Measurements from ENCODE around the gene KCNA5. TPM values are rescaled to one million over a fixed set of nuclear protein-coding genes. Genes with fewer than 3 reads are reported as not detected.

KCNA5 gene
- polyA plus RNA-seq, 1 donor from 2014 or later: 7.5 TPM

- H4K20me1 ChIP-seq (ENCODE audit: insufficient read depth): no peaks in the 10 kb centered on the region
- no peak overlapping the region for H2AFZ ChIP-seq (ENCODE audit: low read depth, low read length)
- H3K9me3 ChIP-seq (ENCODE audit: low read length): no peaks in the 10 kb centered on the region
- no peaks in the 10 kb centered on the region for H3K36me3 ChIP-seq (ENCODE audit: insufficient read depth, low read length)
- H3K9me2 ChIP-seq (ENCODE audit: insufficient read depth, low read length): no peaks in the 10 kb centered on the region
- no peak overlapping the region for H3K27ac ChIP-seq (ENCODE audit: low read length)
- no peak overlapping the region for H3K9ac ChIP-seq (ENCODE audit: low read length)
- no peaks in the 10 kb centered on the region for H3K79me2 ChIP-seq (replicated peaks; ENCODE audit: insufficient read depth, low read length)
- no peaks in the 10 kb centered on the region for H3K27me3 ChIP-seq (ENCODE audit: insufficient read depth, low read depth, low read length)
- no peak overlapping the region for H3K4me2 ChIP-seq (ENCODE audit: low read length)
- peaks cover 4% of the 10 kb centered on the region for H3F3A ChIP-seq (ENCODE audit: insufficient read depth, low read length, poor library complexity, severe bottlenecking)
- TF ChIP-seq, protein P1, sequence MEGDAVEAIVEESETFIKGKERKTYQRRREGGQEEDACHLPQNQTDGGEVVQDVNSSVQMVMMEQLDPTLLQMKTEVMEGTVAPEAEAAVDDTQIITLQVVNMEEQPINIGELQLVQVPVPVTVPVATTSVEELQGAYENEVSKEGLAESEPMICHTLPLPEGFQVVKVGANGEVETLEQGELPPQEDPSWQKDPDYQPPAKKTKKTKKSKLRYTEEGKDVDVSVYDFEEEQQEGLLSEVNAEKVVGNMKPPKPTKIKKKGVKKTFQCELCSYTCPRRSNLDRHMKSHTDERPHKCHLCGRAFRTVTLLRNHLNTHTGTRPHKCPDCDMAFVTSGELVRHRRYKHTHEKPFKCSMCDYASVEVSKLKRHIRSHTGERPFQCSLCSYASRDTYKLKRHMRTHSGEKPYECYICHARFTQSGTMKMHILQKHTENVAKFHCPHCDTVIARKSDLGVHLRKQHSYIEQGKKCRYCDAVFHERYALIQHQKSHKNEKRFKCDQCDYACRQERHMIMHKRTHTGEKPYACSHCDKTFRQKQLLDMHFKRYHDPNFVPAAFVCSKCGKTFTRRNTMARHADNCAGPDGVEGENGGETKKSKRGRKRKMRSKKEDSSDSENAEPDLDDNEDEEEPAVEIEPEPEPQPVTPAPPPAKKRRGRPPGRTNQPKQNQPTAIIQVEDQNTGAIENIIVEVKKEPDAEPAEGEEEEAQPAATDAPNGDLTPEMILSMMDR (IDR thresholded peaks at IDR 0.05; ENCODE audit: poor library complexity, severe bottlenecking): no peak
- TF ChIP-seq EZH2 (IDR thresholded peaks at IDR 0.05; ENCODE audit: borderline replicate concordance, insufficient read depth, low read length, poor library complexity, severe bottlenecking) (no peak), TAF1 (IDR thresholded peaks at IDR 0.05; ENCODE audit: low read depth) (no peak), MXI1 (conservative IDR thresholded peaks at IDR 0.05; ENCODE audit: poor library complexity, severe bottlenecking) (no peak), SMC3 (conservative IDR thresholded peaks at IDR 0.05; ENCODE audit: poor library complexity) (no peak), RAD21 (conservative IDR thresholded peaks at IDR 0.05) (no peak), EP300 (conservative IDR thresholded peaks at IDR 0.05; ENCODE audit: poor library complexity, severe bottlenecking) (no peak), POLR2AphosphoS5 (IDR thresholded peaks at IDR 0.05) (no peak)
- TF ChIP-seq, protein P2, sequence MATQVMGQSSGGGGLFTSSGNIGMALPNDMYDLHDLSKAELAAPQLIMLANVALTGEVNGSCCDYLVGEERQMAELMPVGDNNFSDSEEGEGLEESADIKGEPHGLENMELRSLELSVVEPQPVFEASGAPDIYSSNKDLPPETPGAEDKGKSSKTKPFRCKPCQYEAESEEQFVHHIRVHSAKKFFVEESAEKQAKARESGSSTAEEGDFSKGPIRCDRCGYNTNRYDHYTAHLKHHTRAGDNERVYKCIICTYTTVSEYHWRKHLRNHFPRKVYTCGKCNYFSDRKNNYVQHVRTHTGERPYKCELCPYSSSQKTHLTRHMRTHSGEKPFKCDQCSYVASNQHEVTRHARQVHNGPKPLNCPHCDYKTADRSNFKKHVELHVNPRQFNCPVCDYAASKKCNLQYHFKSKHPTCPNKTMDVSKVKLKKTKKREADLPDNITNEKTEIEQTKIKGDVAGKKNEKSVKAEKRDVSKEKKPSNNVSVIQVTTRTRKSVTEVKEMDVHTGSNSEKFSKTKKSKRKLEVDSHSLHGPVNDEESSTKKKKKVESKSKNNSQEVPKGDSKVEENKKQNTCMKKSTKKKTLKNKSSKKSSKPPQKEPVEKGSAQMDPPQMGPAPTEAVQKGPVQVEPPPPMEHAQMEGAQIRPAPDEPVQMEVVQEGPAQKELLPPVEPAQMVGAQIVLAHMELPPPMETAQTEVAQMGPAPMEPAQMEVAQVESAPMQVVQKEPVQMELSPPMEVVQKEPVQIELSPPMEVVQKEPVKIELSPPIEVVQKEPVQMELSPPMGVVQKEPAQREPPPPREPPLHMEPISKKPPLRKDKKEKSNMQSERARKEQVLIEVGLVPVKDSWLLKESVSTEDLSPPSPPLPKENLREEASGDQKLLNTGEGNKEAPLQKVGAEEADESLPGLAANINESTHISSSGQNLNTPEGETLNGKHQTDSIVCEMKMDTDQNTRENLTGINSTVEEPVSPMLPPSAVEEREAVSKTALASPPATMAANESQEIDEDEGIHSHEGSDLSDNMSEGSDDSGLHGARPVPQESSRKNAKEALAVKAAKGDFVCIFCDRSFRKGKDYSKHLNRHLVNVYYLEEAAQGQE (IDR thresholded peaks at IDR 0.05; ENCODE audit: borderline replicate concordance): no peak
- H3K4me3 ChIP-seq (ENCODE audit: low read length): no peak overlapping the region
These were observed 10.9 kb upstream of the KCNA5 start for GRCh38 chr12:5032821-5033220.

- Histone ChIP-seq H3K4me2 (ENCODE audit: low read length) (no peak overlapping the region), H3K9me2 (ENCODE audit: insufficient read depth, low read length) (no peaks in the 10 kb centered on the region), H3K27ac (ENCODE audit: low read length) (no peak overlapping the region), H3K36me3 (ENCODE audit: insufficient read depth, low read length) (no peaks in the 10 kb centered on the region), H2AFZ (ENCODE audit: low read depth, low read length) (no peak overlapping the region), H3K9ac (ENCODE audit: low read length) (no peak overlapping the region), H3K27me3 (ENCODE audit: insufficient read depth, low read depth, low read length) (no peaks in the 10 kb centered on the region), H3K79me2 (replicated peaks; ENCODE audit: insufficient read depth, low read length) (no peaks in the 10 kb centered on the region), H3K4me3 (ENCODE audit: low read length) (no peak overlapping the region), H3F3A (ENCODE audit: insufficient read depth, low read length, poor library complexity, severe bottlenecking) (peaks cover 4% of the 10 kb centered on the region), H3K9me3 (ENCODE audit: low read length) (no peaks in the 10 kb centered on the region), H4K20me1 (ENCODE audit: insufficient read depth) (no peaks in the 10 kb centered on the region)
- TF ChIP-seq, protein P1 (IDR thresholded peaks at IDR 0.05; ENCODE audit: poor library complexity, severe bottlenecking): no peak
- TF ChIP-seq RAD21 (conservative IDR thresholded peaks at IDR 0.05): no peak
- TF ChIP-seq POLR2AphosphoS5 (IDR thresholded peaks at IDR 0.05): no peak
- TF ChIP-seq TAF1 (IDR thresholded peaks at IDR 0.05; ENCODE audit: low read depth): no peak
These were observed 9.8 kb upstream of the KCNA5 start for GRCh38 chr12:5033883-5034282.

Data from neural cell (in vitro differentiated cells).